NCI-H345 (cell line): ENCODE data around the gene PSME4.
"Not testable (repeated sequence)": the region's sequence is repeated elsewhere in the genome, so short reads cannot be mapped to it uniquely, and the experiment has no call there.

ENCODE experiments used
- DNase-seq: peaks from one replicate; lab custom pipeline; 2025; lab: John Stamatoyannopoulos, UW

Gene PSME4

GRCh38 chr2:53964987-53965687 is 5.7 kb downstream of the PSME4 start:
- no peak for DNase-seq

DNA sequence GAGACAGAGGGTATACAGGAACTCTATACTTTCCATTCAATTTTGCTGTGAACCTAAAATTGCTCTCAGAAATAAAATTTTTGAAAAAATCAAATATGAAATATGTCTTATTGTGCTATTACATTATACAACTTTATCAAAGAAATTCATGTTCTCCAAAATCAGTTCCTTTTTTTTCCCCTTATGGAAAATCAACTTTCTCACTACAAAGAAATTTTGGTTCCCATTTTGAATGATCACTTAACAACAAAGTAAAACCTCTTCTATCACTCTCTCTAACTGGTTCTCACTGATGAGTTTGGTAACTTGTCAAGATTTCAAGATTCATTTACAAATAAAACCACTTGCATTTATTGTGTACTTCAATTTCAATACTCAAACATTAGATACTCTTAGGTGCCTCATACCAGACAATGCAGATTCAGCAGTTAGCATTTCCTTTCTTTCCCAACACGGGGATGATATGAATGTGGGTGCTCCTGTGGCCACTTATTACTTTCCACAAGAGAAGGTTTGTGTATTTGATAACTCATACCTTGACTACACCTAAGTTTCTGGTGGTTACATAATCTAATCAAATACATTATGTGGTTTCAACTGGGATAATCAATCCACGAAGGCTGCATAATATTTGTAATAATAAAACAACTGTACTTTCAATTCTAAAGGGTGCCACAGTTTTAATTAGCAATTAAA is 6.4 kb downstream of the PSME4 start:
- DNase-seq = no peak

- not testable (repeated sequence) for DNase-seq
These were observed 9.1 kb downstream of the PSME4 start for GRCh38 chr2:53961478-53962216.

DNA sequence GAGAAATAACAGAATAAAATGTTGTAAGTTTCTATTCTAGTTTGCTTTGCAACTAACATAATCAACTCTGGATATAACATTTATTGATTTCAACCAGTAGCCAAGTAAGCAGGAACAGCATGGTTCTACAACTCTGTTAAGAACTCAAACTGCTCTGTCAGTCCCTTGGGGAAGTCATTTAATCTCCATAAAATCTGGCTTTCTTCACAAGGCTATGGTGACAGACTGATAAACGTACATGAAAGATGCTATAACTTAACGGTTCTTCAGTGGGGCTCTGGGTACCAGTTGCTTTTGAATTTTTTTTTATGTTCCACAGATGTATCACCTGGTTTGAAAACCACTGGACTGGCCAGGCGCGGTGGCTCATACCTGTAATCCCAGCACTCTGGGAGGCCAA is 10.3 kb downstream of the PSME4 start:
- no peak for DNase-seq

DNA sequence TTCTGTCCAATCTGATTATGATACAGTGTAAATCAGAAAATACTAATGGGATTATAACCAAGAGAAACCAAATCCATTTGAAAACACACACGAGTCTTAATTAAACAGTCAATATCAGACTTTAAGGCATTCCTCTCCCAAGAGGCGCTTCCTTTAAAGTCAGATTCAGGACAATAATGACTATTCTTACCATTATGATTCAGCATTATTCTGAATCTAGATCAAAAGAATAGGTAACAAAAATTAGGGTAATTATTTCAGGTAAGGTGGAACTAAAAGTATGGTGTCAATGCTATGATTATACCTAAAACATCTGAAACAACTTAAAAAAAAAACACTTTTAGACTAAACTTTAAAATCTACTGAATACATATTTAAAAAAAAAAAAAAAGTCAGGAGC is 12.3 kb downstream of the PSME4 start:
- DNase-seq = no peak

DNA sequence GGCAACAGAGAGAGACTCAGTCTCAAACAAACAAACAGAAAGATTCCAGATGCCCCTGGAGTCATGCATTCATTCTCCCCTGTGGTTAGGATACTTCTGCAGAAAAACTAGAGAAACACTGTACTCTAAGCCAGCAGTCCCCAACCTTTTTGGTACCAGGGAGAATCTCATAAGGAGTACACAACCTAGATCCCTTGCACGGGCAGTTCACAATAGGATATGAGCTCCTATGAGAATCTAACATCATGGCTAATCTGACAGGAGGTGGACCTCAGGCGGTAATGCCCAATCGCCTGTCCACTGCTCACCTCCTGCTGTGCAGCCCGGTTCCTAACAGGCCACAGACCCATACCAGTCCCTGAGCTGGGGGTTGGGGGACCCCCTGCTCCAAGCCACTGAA is 18.3 kb downstream of the PSME4 start:
- DNase-seq = no peak

GRCh38 chr2:53949457-53949856 is 21.3 kb downstream of the PSME4 start:
- no peak for DNase-seq

- DNase-seq = no peak
These were observed 25.3 kb downstream of the PSME4 start for GRCh38 chr2:53945538-53945937.

DNA sequence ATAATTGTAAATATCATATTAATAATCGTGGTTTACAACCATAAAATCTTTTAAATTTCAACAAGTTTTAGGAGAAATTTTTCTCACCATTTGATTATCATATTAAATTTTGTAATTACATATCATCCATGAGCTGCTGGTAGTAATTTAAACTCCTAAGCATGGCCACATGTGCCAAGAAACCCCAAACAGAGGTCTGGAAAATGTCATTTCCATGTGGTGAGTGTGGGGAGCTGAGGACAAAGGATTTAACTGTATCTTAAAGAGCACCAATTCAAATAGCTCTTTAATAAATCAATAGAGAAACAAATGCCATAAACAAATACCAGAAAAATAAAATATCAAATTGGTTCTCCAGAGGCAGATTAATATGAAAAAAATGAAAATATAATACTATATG is 26.3 kb downstream of the PSME4 start:
- no peak for DNase-seq

- no peak for DNase-seq
These were observed 28.5 kb downstream of the PSME4 start for GRCh38 chr2:53942280-53942679.

- no peak for DNase-seq
These were observed 29.0 kb downstream of the PSME4 start for GRCh38 chr2:53941749-53942148.

DNA sequence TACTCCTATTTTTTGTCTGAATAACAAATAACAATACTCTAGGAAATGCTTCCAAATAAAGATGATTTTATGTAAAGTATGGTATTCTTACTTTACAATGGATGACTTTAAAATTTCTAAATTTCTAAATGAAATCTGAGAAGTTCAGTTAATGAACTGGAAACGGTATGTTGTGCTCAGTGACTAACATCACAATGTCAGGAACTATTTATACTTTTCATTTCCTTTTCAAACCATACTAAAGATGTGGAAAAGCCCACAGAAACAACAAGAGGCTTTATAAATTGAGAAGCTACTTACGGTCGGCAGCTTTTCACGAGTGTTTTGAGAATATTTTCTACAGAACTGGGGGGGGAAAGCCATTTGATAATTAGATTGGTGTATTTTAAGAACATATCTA is 31.1 kb downstream of the PSME4 start:
- no peak for DNase-seq

GRCh38 chr2:53938904-53939303 is 31.9 kb downstream of the PSME4 start:
- DNase-seq = no peak

DNA sequence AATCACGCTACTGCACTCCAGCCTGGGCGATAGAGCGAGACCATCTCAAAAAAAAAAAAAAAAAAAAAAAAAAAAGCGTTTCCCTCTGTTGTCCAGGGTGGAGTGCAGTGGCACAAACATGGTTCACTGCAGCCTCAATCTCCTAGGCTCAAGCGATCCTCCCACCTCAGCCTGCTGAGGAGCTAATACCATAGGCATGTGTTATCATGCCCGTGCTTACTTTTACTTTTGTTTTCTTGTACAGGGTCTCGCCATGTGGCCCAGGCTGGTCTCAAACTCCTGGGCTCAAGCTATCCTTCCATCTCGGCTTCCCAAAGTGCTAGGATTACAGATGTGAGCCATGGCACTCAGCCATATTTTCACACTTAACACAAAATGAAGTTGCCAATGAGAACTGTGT is 37.5 kb downstream of the PSME4 start:
- no peak for DNase-seq

DNA sequence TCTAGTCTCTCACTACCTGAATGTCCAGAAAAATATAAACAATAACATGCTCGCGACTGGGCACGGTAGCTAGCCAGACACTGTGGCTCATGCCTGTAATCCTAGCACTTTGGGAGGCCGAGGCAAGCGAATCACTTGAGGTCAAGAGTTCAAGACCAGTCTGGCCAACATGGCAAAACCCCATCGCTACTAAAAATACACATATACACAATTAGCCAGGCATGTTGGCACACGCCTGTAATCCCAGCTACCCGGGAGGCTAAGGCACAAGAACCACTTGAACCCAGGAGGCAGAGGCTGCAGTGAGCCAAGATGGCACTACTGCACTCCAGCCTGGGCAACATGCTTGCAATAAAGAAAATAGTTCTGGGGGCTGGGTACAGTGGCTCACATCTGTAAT is 44.5 kb downstream of the PSME4 start:
- not testable (repeated sequence) for DNase-seq

- no peak for DNase-seq
These were observed 57.1 kb downstream of the PSME4 start for GRCh38 chr2:53913721-53914120.

DNA sequence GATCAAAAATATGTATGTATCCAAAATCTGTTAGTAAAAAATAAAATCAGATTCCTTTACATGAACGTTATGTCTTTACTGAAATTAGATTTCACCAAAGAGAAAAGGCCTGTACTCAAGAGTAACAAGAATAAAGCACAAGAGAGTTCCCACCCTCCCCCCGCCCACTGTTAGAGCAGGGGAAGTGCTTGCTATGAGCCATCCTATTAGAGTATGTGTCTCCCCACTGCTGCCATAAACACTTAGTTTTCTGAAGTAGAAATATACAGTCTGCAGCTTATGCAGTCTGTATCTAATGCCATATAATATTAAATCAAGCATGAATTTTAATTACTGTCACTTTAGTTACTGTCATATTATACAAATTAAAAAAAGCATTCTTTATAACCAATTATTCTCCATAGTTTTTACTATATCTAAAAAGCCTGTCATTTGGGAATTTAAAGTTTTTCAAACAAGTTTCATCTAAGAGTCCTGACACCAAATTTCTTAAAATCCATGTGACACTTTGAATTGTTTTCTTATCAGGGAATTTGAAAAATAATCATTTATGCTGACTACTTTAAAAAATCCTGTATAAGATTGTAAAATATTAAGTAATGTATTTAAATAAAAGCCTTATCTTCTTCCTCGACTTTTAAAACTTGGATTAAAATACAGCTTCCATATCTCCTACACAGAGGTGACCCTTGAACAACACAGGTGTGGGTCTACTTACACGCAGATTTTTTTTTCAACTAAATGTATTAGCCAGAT is 59.2 kb downstream of the PSME4 start:
- no peak for DNase-seq

DNA sequence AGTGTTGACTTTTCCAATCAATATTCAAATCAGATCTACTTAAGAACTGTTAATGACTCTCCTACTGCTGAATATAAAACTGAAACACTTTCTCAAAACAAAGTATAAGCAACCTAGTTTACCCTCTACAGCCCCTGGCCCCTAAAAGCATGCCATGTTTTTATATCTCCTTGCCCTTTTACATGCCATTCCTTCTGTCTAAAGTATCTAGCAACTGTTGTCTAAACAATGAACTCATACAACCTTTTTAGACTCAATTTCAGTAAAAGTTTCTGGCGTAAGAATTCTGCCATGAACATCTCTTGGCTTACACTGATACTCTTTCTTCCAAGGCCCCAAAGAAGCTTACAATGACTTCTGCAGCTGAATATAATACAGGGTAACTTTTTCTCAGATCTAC is 63.2 kb downstream of the PSME4 start:
- no peak for DNase-seq

GRCh38 chr2:53905396-53905795 is 65.4 kb downstream of the PSME4 start:
- DNase-seq = no peak

GRCh38 chr2:53903011-53903410 is 67.8 kb downstream of the PSME4 start:
- DNase-seq = no peak

GRCh38 chr2:53901192-53901591 is 69.6 kb downstream of the PSME4 start:
- no peak for DNase-seq

DNA sequence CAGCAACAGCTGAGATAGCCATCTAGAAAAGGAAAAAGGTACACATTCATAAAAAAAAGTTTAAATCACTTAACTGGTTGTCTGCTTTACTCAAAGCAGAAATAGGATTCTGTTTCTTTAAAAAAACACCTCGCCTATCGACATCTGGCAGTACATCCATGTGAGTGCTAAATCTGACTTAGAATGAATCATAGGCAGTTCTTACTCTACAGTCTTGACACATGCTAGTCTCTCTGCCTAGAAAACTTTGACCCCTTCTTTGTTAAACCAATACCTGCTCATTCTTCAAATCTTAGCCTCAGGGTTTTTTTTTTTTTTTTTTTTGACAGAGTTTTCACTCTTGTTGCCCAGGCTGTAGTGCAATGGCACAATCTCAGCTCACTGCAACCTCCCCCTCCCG is 73.9 kb downstream of the PSME4 start:
- DNase-seq = no peak
